Neural cell (in vitro differentiated cells): Measurements from ENCODE around the gene F11R.

Source experiments
- CTCF ChIP-seq: fragments of 450-650 bp; IDR thresholded peaks from 2 replicates; pipeline ENCODE4 v1.5.1; 2014; ENCODE audit warnings: antibody characterized with exemption, mild to moderate bottlenecking, moderate library complexity; ENCODE audit not compliant: poor library complexity, severe bottlenecking
- EP300 ChIP-seq: fragments of 450-650 bp; conservative IDR thresholded peaks from 2 replicates; pipeline ENCODE4 v1.6.1; 2014; ENCODE audit warnings: antibody characterized with exemption, mild to moderate bottlenecking, moderate library complexity; ENCODE audit not compliant: poor library complexity, severe bottlenecking
- EZH2 ChIP-seq: fragments of 200-600, 300-800 bp; shearing (Covaris generic), sonication (generic); IDR thresholded peaks from 2 replicates; pipeline ENCODE4 v1.6.1; 2014; ENCODE audit warnings: antibody characterized with exemption, low read length, borderline replicate concordance, mild to moderate bottlenecking; ENCODE audit not compliant: insufficient read depth, poor library complexity, severe bottlenecking
- MXI1 ChIP-seq: fragments of 450-650 bp; conservative IDR thresholded peaks from 2 replicates; pipeline ENCODE4 v1.6.1; 2014; ENCODE audit warnings: antibody characterized with exemption, mild to moderate bottlenecking; ENCODE audit not compliant: poor library complexity, severe bottlenecking
- POLR2AphosphoS5 ChIP-seq: IDR thresholded peaks from 2 replicates; pipeline ENCODE4 v1.6.1; 2012
- RAD21 ChIP-seq: fragments of 450-650 bp; conservative IDR thresholded peaks from 2 replicates; pipeline ENCODE4 v1.6.1; 2014; ENCODE audit warnings: antibody characterized with exemption, mild to moderate bottlenecking, moderate library complexity
- REST ChIP-seq: IDR thresholded peaks from 2 replicates; pipeline ENCODE4 v1.6.1; 2012; ENCODE audit warnings: borderline replicate concordance
- SMC3 ChIP-seq: fragments of 450-650 bp; conservative IDR thresholded peaks from 2 replicates; pipeline ENCODE4 v1.6.1; 2014; ENCODE audit warnings: antibody characterized with exemption, mild to moderate bottlenecking, moderate library complexity; ENCODE audit not compliant: poor library complexity

- TF ChIP-seq REST (no peak), CTCF (no peak), SMC3 (no peak), RAD21 (no peak), MXI1 (no peak), EP300 (no peak), EZH2 (no peak), POLR2AphosphoS5 (no peak)
These were observed 16.9 kb upstream of the F11R start for GRCh38 chr1:161037661-161038522.
